Activated naive CD8-positive, alpha-beta T cell (primary cell): ENCODE measurements around the gene PTPRG.

Experiments used
- H3K27ac Mint-ChIP-seq: one replicate; pipeline ENCODE4 v1.8.0; 2021; ENCODE audit warnings: mixed read lengths
- H3K27me3 Mint-ChIP-seq: one replicate; pipeline ENCODE4 v1.8.0; 2021; ENCODE audit warnings: mixed read lengths
- H3K36me3 Mint-ChIP-seq: one replicate; pipeline ENCODE4 v1.8.0; 2021; ENCODE audit warnings: mixed read lengths
- H3K4me1 Mint-ChIP-seq: one replicate; pipeline ENCODE4 v1.8.0; 2021; ENCODE audit warnings: low read depth, mixed read lengths
- H3K4me3 Mint-ChIP-seq: one replicate; pipeline ENCODE4 v1.8.0; 2021; ENCODE audit warnings: mild to moderate bottlenecking, mixed read lengths
- H3K9me3 Mint-ChIP-seq: one replicate; pipeline ENCODE4 v1.8.0; 2021; ENCODE audit warnings: low read depth, mixed read lengths

Gene PTPRG

DNA sequence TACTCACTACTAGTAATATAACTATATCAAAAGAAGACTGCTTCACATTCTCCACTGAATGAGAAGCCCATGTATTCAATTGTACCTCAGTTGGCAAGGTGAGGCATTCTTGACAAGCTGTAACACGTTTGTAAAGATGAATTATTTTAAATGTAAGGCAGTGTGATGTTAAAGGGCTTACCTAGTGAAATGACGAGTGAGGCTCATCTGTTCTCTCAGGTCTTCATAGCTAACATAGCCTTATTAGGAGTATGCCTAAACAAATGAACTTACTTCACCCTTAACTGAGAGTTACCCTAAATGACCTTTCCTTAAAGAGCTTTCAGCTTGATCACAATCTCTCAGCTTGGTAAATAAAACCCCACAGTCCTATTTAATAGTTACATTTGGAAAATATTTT is 684.7 kb downstream of the PTPRG start:
- no peaks in the 10 kb centered on the region for H3K4me1 Mint-ChIP-seq
- no peak overlapping the region for H3K27ac Mint-ChIP-seq
- H3K27me3 Mint-ChIP-seq = peaks cover 9% of the 10 kb centered on the region
- H3K4me3 Mint-ChIP-seq = no peak overlapping the region
- no peaks in the 10 kb centered on the region for H3K9me3 Mint-ChIP-seq
- no peaks in the 10 kb centered on the region for H3K36me3 Mint-ChIP-seq

DNA sequence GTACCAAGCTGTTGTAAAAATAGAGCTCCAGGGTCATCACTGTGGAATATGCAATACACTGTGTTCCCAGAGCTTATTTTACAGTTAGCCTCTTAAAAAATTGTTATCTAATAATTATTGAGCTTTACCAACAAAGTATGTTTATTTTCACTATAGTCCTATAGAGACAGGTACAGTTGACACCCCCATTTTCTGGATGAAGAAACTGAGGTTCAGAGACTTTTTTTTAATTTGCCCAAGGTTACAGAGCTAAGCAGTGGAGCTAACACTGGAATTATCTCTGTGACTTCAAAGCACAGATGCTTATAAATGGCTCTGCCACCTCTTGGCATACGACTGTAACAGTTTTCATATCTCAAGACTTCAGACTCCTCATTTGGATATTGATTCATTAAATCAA is 685.6 kb downstream of the PTPRG start:
- no peak overlapping the region for H3K4me3 Mint-ChIP-seq
- no peak overlapping the region for H3K27ac Mint-ChIP-seq
- H3K4me1 Mint-ChIP-seq = no peaks in the 10 kb centered on the region
- no peaks in the 10 kb centered on the region for H3K36me3 Mint-ChIP-seq
- peaks cover 8% of the 10 kb centered on the region for H3K27me3 Mint-ChIP-seq
- H3K9me3 Mint-ChIP-seq = no peaks in the 10 kb centered on the region

DNA sequence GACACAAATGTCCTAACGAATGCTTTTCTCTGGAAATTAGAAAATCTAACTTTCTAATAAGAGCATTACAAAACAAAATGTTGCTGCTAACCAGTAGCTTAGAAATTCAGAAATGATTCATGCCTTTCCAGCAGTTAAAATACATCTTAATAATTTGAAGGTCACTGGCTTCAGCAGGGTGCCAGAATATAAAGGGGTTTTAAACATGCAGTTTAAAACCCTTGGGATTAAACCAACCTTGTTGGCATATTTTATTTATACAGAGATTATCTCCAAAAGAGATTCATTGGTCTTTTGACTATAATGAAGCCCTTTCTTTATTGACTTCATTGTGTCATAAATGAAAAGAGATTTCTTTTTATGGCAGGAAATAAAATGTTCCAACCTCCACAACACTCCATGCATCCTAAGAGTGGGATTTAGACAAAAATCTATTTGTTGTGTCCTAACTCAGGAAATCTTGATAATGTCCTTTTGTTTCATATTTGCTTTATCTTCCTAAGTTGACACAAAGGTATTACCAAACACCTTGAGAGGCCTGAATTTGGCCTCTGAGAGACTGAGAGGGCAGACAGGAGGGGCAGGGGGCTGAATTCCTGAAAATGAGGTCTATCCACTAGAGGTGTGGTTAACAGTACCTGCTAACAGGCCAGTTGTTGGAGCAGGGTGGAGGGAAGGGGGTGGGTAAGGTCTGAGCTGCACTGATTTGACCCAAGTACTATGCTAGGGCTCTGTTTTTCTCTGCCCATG is 687.5 kb downstream of the PTPRG start:
- Mint-ChIP-seq H3K4me3 (no peak overlapping the region), H3K4me1 (no peaks in the 10 kb centered on the region), H3K9me3 (no peaks in the 10 kb centered on the region), H3K36me3 (no peaks in the 10 kb centered on the region), H3K27ac (no peak overlapping the region), H3K27me3 (peaks cover 5% of the 10 kb centered on the region)

DNA sequence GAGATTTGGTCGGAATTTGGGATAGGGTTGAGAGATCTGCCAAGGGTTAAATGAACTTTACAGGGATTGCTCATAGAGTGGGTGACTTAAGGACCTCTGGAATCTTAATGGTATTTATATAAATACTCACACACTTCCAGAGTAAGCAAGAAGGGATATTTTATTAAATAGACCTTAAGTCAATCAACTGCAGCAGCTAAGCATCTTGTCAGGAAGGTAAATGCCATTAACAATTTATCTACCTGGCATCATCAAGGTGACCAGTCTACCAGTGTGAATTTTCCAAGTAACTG is 688.1 kb downstream of the PTPRG start:
- H3K9me3 Mint-ChIP-seq = no peaks in the 10 kb centered on the region
- H3K27ac Mint-ChIP-seq = no peak overlapping the region
- H3K27me3 Mint-ChIP-seq = peaks cover 5% of the 10 kb centered on the region
- no peaks in the 10 kb centered on the region for H3K36me3 Mint-ChIP-seq
- H3K4me1 Mint-ChIP-seq = no peaks in the 10 kb centered on the region
- H3K4me3 Mint-ChIP-seq = no peak overlapping the region

DNA sequence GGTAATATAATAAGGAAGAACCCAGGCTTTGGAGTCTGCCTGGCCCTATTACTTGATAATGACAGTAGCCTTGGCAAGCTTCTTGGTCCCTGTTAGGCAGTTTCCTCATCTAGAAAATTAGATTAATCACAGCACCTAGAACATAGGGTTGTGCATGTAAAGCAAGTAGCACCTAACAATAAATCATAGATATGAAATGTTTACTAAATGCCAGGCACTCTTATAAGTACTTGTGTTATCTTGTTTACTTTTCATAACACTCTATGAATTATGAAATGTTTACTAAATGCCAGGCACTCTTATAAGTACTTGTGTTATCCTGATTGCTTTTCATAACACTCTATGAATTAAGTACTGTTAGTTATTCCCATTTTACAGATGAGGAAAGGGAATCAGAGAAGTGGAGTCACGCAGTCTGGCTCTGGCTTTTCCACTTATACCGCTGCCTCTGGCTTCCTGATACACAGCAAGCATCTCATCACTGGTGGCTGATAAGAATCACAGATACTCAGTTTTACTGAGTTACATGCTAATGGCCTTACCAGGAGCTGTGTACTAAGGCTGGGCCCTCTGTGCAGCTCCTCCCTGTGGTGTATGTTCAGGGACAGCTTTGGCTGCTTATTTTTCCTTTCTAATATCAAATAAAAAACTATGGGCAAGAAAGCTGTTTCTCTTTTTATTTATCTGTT is 688.6 kb downstream of the PTPRG start:
- H3K36me3 Mint-ChIP-seq = no peaks in the 10 kb centered on the region
- H3K27ac Mint-ChIP-seq = no peak overlapping the region
- no peak overlapping the region for H3K4me3 Mint-ChIP-seq
- no peaks in the 10 kb centered on the region for H3K4me1 Mint-ChIP-seq
- H3K9me3 Mint-ChIP-seq = no peaks in the 10 kb centered on the region
- H3K27me3 Mint-ChIP-seq = peaks cover 5% of the 10 kb centered on the region

DNA sequence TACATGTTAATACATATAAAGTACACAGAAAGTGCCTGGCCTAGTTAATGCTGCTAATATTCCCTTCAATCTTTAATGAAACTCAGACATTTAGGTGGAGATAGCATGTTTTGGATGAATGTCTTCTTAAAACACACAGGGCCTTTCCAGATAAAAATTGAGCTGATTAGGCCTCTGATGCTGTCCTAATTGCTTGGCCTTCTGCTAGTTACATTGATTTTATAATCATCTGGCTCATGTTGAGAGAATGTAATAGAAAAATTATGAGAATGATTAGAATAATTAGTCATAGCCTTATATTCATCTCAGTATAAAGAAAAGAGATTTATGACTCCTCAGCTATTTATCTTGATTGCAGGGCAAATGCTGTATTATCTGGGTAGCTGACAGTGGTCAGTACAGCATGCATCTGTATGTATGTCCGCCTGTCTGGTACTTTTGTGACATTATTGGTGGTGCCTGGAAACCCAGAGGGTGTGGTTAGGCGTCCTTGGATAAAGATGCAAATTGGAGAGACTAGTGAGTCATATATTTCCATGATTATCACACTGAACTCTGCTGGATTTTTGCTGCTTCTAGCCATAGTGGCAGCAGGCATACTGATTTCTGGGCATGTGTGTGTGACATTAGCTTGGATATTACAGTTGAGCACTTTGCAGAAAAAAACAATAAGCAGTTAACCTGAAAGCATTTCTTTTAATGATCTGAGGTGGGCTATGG is 691.2 kb downstream of the PTPRG start:
- no peaks in the 10 kb centered on the region for H3K4me1 Mint-ChIP-seq
- peaks cover 4% of the 10 kb centered on the region for H3K27me3 Mint-ChIP-seq
- H3K4me3 Mint-ChIP-seq = no peak overlapping the region
- no peaks in the 10 kb centered on the region for H3K9me3 Mint-ChIP-seq
- H3K27ac Mint-ChIP-seq = no peak overlapping the region
- no peaks in the 10 kb centered on the region for H3K36me3 Mint-ChIP-seq

DNA sequence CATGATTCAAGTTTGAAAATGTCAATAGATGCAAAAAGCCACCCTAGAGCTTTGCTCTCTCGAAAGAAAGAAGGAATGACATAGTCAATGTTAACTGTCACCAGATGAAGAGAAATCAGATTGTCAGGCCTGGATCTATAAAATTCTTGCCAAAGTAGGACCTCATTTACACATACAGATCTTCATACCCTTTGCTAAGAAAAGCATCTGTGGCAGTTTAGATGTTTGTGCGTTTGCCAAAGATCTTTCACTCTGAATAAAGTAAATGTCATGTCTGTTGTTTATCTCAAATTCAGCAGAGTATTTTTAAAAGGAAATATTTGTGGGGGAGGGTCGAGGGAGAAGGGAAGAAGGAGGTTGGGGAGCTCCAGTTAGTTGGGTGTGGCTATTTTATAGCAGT is 692.6 kb downstream of the PTPRG start:
- Mint-ChIP-seq H3K27ac (no peak overlapping the region), H3K9me3 (no peaks in the 10 kb centered on the region), H3K36me3 (no peaks in the 10 kb centered on the region), H3K4me1 (no peaks in the 10 kb centered on the region), H3K4me3 (no peak overlapping the region), H3K27me3 (peaks cover 3% of the 10 kb centered on the region)

DNA sequence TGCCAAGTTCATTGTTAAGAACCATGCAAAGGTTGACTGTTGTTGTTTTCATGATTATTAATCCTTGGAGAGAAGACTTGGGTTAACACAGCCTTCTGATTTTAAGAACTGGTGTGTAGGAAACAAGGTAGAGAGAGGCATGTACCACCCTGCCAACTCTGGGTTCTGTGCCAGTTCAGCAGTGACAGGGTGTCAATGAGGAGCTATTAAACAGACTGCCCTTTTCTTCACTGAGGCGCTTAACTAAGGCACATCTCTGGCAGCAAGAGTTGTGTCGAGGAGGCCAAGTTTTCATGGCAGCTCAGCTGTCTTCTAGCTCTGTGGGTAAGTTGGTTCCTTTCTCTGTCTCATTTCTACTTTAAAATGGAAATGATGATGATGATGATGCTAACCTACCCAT is 694.4 kb downstream of the PTPRG start:
- Mint-ChIP-seq H3K36me3 (no peaks in the 10 kb centered on the region), H3K9me3 (no peaks in the 10 kb centered on the region), H3K27ac (no peak overlapping the region), H3K4me1 (no peaks in the 10 kb centered on the region), H3K4me3 (no peak overlapping the region), H3K27me3 (peaks cover 3% of the 10 kb centered on the region)

DNA sequence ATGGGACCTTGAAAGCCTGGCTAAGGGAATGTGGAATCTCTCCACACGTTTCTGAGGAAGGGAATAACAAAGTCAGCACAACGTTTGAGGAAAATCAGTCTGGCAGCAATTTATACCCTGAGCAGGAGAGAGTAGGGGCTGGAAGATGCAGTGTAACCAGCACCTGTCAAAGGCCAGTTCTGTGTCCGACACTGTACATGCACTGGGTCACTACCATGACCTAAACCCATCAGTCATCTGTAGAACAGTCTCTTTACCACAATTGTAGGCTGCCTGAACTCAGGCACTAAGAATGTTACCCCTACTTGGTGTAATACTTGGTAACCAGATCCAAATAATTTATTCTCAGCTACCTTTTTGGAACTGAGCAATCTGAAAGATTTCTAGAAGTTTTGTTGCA is 698.6 kb downstream of the PTPRG start:
- no peak overlapping the region for H3K4me3 Mint-ChIP-seq

DNA sequence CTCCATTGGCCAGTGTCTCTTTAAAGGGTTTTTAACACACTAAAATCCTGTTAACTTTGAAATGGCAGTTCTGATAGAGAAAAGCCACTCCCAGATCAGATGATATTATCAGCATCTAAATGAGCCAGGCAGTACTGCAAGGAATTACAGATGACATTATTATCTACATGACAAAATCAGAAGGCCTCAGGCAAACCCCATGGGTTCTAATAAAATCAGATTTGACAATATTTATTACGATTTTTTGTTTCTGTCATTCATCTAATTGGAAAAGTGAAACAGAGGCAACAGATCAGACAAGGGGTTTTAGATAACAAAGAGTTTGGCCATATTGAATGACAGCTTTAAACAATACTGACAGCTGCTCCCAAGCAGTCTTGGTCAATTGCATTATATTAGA is 699.3 kb downstream of the PTPRG start:
- Mint-ChIP-seq H3K36me3 (no peaks in the 10 kb centered on the region), H3K27me3 (peaks cover 1% of the 10 kb centered on the region), H3K9me3 (no peaks in the 10 kb centered on the region), H3K4me1 (no peaks in the 10 kb centered on the region), H3K27ac (no peak overlapping the region), H3K4me3 (no peak overlapping the region)

More for the DNA sequence above, 698.6 kb downstream of the PTPRG start:
- no peak overlapping the region for H3K27ac Mint-ChIP-seq
- H3K27me3 Mint-ChIP-seq = peaks cover 1% of the 10 kb centered on the region
- H3K36me3 Mint-ChIP-seq = no peaks in the 10 kb centered on the region
- H3K9me3 Mint-ChIP-seq = no peaks in the 10 kb centered on the region
- no peaks in the 10 kb centered on the region for H3K4me1 Mint-ChIP-seq

DNA sequence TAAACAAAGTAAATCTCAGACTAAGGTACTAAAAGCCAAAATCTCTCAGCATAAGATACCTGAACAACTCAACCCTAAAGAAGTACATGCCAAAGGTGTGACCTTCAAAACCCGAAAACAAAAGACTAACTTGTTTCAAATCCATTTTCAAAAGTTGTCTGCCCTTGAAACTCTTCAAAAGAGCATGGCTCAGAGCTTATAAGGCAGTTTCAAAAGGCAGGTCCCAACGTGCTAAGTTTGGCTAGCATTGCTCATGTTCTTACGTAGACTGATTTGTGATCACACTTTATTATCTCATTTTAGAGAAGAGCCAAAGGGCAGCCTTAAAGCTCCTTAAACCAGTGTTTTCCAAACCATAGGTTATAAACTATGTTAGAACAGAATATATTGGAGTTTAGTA is 699.8 kb downstream of the PTPRG start:
- Mint-ChIP-seq H3K4me3 (no peak overlapping the region), H3K27ac (no peak overlapping the region), H3K9me3 (no peaks in the 10 kb centered on the region), H3K27me3 (peaks cover 1% of the 10 kb centered on the region), H3K4me1 (no peaks in the 10 kb centered on the region), H3K36me3 (no peaks in the 10 kb centered on the region)

DNA sequence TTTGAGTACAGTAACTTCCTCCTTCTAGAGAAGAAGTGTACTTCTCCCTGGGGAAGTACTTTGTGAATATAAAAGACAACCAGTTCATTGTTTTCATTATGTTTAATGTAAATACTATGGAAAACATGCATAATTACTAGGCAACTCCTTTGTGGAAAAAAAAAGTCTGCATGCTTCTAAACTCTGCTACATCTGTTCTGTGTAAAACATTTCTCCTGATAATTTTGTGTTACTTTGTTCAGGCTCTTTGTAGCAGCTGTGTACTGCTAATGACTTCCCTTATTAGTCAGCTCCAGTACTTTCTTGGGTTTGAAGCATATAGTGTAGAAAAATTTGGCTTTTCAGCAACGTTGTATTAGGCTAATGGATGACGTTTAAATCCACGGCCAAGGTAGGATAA is 700.4 kb downstream of the PTPRG start:
- Mint-ChIP-seq H3K27ac (no peak overlapping the region), H3K27me3 (peaks cover 1% of the 10 kb centered on the region), H3K4me1 (no peaks in the 10 kb centered on the region), H3K4me3 (no peak overlapping the region), H3K36me3 (no peaks in the 10 kb centered on the region), H3K9me3 (no peaks in the 10 kb centered on the region)

DNA sequence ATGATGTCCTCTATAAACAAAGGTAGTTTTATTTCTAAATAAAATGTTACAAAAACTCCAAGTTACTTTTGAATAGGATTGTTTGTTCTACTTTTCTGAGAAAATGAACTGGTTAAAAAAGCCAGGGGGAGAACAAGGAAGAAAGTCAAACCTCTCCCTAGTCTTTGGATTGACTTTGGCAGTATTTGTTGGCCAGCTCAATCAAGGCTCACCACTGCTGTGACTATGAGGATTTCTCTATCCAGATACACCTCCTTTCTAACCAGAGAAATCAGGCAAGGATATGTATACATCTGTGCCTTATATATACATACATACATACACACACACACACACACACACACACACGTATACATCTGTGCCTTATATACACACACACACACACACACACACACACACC is 704.2 kb downstream of the PTPRG start:
- Mint-ChIP-seq H3K4me1 (no peaks in the 10 kb centered on the region), H3K27me3 (no peaks in the 10 kb centered on the region), H3K4me3 (no peak overlapping the region), H3K9me3 (no peaks in the 10 kb centered on the region), H3K27ac (no peak overlapping the region), H3K36me3 (no peaks in the 10 kb centered on the region)

DNA sequence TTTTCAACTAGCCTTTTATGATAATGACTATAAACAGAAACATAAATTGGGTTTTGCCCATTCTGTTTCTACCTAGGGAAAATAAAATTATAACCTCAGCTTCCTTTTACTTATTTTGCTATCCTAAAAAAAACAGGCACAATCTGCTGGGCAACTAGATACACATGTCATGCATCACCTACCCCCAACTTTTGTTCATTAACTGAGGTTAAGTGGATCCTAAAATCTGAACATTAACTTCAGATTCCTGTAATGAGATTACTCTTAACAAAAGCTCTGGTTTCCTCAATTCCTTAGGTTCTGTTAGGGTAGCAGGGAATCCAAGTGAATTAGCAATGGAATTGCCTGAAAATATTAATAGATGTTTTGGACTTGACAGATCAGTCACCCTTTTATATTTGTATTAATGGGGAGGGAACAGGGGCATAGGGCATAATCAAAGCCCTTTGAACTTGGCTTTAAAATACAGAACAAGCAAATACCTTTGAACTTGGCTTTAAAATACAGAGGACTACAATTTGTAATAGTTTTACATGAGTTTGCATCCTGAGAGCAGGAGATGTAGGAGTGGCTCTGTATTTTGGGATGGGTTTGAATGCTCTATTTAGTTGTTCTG is 705.4 kb downstream of the PTPRG start:
- H3K9me3 Mint-ChIP-seq = no peaks in the 10 kb centered on the region

DNA sequence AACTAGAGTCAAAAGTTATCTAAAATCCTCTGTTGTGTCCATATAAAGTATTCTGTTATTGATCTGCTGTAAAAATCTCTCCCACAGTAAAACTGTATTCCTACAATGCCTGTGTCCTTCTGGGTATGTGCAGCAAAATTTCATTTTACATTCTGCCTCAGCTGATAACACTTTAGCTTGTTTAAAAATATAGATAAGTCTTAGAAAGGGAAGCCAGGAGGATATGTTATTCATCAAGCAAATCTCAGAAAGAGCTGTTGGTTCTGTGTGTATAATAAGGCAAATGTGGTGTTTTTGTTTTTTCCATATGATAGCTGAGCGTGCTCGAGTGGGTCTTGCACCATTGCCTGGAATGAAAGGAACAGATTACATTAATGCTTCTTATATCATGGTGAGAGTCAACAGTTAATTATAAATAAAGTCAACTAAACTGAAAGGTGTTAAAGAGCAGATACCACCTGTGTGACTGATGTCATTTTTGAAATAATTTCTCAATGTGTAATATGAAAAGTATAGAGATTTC is 715.3 kb downstream of the PTPRG start:
- H3K27ac Mint-ChIP-seq = no peak overlapping the region
- no peaks in the 10 kb centered on the region for H3K36me3 Mint-ChIP-seq
- H3K4me1 Mint-ChIP-seq = no peaks in the 10 kb centered on the region
- H3K9me3 Mint-ChIP-seq = no peaks in the 10 kb centered on the region
- no peak overlapping the region for H3K4me3 Mint-ChIP-seq
- no peaks in the 10 kb centered on the region for H3K27me3 Mint-ChIP-seq

More for the DNA sequence above, 705.4 kb downstream of the PTPRG start:
- Mint-ChIP-seq H3K27ac (no peak overlapping the region), H3K4me1 (no peaks in the 10 kb centered on the region), H3K27me3 (no peaks in the 10 kb centered on the region), H3K36me3 (no peaks in the 10 kb centered on the region), H3K4me3 (no peak overlapping the region)
